A204.1 (cell line): ENCODE measurements around the gene COL16A1.

ENCODE experiments used
- FAIRE-seq: peaks from 2 replicates; lab custom pipeline; 2012; peaks lifted over from hg19 to GRCh38; lab: Jason Lieb, UNC

COL16A1 gene

GRCh38 chr1:31703431-31704270 lies at the start of gene COL16A1:
TSS of gene COL16A1 (minus strand) at chr1:31704017. CDS start at chr1:31702193, 1,824 bp downstream.
- no peak for FAIRE-seq

DNA sequence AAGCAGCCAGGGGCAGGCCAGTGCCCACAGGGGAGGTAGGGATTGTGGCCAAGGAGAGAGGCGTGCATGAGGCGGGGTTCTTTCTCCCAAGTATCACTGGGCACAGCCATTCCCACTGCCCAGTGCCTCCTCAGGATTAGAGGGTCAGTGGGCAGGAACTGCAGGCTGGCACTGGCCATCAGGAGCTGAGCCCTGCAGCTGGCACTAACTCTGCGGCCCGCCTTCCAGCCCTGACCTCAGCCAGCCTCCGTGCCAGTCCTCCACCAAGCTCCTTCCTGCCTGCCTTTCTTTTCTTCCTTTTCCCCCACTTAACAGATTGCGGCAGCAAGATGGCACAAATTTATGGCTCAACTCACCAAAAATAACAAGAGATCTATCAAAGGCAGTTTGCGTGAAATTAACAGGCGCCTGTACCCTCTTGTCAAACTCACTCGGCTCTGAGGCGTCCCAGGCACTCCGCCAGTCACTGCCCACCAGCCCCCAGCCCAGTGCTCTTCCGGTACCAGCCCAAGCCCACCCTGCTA lies 49.2 kb upstream of the COL16A1 start:
- no peak for FAIRE-seq

- FAIRE-seq = no peak
These were observed 48.4 kb upstream of the COL16A1 start for GRCh38 chr1:31752258-31752657.

- FAIRE-seq = no peak
These were observed 48.0 kb upstream of the COL16A1 start for GRCh38 chr1:31751822-31752241.

DNA sequence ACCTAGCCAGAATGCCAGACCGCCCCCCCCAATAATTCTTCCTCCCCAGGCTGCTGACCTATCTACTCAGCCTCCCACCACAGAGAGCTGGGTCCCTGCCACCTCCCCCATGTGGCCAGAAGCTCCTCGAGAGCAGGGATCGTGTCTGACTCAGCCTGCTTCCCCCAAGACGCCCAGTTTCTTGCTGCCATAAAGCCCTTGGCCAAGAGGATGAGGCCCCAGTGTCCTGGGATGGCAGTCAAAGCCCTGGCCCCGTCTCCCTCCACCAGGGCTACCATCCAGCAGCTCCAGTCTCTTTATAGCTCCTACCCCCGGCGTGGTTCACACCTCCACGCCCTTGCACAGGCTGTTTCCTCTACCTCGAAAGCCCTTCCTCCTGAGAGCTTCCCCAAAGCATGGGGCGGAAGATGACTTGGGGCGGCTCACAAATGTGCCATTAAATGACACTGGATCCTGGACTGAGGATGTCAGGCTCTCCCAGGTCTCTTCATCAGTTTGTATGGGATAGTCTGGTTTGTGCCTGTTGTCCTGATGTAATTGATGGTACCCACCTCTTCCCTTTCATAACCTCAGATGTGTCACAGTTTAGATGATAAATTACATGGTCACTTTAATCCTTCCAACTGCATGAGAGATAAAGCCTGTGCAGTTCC lies 47.2 kb upstream of the COL16A1 start:
- FAIRE-seq = no peak

GRCh38 chr1:31749785-31750735 lies 46.2 kb upstream of the COL16A1 start:
- FAIRE-seq = no peak

- no peak for FAIRE-seq
These were observed 44.5 kb upstream of the COL16A1 start for GRCh38 chr1:31748365-31748764.

DNA sequence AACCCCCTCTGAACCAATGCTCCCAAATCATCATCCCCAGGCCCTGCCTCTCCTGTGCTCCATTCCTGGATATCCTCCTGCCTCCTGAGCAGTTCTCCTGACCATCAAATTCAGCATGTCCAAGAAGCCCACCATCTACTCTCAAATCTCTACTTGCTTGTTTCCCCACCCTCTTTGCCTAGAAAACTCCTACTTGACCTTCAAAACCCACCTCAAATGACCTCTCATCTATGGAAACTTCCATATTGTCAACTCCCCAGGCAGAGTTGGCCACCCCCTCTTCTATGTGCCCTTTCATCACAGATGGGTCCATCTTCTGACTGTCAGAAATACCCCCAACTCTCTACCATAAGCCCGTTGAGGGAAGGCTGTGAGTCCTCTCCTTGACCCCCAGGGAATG lies 43.5 kb upstream of the COL16A1 start:
- FAIRE-seq = no peak

- FAIRE-seq = no peak
These were observed 42.9 kb upstream of the COL16A1 start for GRCh38 chr1:31746687-31747086.

GRCh38 chr1:31745946-31746670 lies 42.3 kb upstream of the COL16A1 start:
- no peak for FAIRE-seq

GRCh38 chr1:31745096-31745945 lies 41.5 kb upstream of the COL16A1 start:
- no peak for FAIRE-seq

GRCh38 chr1:31744165-31744888 lies 40.5 kb upstream of the COL16A1 start:
- FAIRE-seq = no peak

DNA sequence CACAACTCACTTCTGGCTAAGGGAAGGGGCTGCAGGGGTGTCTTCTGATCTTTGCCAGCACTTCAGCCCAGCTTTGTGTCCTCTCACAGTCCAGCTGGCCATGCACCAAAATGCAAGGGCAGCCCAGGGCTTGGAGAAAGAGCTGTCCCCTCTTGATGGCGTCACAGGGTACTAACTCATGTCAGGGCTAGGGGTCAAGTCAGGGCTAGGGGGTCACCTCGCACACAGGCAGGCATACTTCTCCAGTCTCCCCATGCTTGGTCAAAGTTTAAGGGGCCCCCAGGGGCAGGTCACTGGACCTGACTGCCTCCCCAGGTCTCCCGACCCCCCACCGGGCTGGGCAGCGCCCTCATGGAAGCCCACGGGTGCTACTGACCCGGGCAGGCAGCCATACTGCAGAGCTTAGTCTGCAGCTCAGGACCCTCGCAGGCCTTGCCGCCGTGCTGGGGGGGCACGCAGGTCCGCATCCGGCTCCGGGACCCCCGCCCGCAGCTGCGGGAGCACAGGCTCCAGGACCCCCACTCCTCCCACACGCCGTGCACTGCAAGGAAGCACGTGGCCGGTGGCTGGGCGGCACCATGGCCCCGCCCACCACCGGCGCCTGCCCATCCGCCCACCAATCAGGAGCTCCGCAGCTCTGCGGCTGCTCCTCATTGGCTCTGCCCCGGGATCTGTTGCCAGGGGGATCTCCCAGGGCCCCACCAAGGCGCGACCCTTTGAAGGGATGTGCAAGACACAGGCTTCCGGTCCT lies 38.8 kb upstream of the COL16A1 start:
- no peak for FAIRE-seq

DNA sequence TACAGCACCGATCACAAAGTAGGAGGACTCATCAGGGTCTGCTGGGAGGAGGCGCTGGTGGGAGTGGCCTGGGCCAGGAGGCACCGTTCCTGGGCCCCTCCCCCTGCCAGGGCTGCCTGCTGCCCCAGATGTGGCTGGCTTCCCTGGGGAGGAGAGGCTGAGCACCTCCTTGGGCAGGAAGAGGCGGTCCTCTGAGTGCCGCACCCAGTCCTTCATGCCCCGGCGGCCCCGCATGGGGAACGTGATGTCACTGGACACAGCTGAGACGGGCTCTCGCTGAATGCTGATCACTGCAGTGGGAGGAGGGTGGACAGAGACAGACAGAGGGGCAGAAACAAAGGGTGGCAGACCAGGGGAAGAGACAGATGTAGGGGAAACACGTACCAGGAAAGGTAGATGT lies 35.5 kb upstream of the COL16A1 start:
- FAIRE-seq = no peak

- FAIRE-seq = no peak
These were observed 32.9 kb upstream of the COL16A1 start for GRCh38 chr1:31736675-31737074.

DNA sequence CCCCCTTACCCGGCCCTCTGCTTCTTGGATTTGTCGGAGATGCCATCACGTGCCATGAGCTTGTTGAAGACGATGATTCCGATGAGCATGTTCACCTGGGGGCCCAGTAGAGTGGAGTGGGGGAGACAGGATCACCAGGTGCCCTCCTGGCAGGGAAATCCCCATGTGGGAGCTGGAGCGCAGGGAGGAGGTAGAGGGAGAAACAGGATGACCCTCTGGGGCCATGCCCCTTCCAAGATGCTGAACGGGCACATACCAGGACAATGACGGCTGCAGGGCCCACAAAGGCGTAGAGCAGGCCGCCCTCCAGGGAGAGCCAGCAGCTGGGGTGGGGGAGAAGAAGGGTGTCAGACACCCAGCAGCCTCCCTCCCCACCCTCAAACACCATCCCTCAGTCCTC lies 31.8 kb upstream of the COL16A1 start:
- no peak for FAIRE-seq

GRCh38 chr1:31734582-31735107 lies 30.8 kb upstream of the COL16A1 start:
- no peak for FAIRE-seq

DNA sequence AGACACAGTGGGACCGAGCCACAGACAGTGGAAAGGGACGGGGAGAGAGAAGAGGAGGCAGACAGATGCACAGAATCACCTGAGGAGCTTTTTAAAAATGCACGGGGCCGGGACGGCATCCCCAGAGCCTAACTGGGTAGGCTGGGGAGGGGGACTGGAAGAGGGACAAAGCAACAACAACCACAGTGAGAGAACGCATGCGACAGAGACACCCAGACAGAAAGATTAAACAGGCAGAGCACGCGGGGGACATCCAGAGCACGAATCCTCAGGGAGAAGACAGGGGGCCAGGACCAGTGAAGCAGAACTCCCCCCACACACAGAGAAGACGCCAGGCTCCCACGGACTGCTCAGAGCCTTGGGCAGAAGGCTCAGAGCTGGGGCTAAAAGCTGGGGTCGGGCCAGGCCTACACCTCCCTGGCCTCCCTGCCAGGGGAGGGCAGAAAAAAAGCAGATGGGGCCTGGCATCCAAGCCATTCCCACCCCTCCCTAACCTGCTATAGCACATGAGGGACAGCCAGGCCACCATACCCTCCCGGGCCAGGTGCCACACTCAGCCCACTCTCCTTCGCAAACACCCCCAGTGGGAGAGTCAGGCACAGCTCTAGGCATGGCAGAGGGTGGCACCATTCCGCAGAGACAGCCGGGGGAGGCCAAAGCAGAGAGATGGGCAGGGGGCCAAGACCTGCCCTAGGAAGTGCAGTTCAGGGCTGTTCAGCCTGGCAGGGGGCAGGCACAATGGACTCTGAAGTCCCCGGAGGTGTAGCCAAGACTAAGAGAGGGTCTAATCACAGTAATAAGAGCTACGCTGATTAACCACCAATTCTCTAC lies 29.8 kb upstream of the COL16A1 start:
- FAIRE-seq = no peak
